ENCODE results near the gene SLC35B4. TPM values are rescaled to one million over a fixed set of nuclear protein-coding genes. Genes with fewer than 3 reads are reported as not detected.

The SLC35B4 gene
- total RNA-seq, 2 donors from 2014 or later = 15.1 to 18.3 TPM

DNA sequence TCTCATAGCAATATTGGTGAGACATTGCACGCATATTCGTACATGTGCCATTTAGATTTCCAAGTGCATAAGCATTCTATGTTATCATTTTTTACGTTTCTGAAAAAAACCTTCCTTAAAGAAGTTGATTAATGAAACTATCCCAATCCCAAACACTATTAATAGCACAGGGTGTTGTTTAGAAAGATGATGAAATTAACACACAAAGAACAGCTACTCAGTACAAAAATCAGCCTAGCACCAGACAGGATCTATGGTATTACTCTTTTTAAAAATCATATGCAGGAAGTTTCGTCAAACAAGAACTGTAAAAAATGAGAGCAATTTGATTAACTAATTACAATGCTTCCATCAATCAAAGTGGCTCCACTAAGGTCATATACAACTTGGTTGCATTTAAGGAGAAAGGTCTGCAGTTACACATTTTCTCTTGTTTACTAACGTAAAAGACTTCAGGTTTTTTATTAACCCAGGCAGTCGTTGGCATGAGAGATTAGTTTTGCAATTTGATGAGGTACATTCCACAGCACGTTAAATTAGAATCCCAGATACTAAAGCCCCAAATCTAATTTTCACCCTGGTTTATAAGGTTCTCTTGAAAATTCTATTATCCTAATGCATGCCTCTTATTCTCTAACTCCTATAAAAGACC, 38.1 kb downstream of the SLC35B4 start:
- Mint-ChIP-seq H3K4me3 (no peak overlapping the region), H3K4me1 (ENCODE audit: low read depth) (no peaks in the 10 kb centered on the region), H3K27ac (no peak overlapping the region), H3K27me3 (ENCODE audit: low read depth) (peaks cover 43% of the 10 kb centered on the region), H3K36me3 (ENCODE audit: insufficient read depth in 2 of 2) (no peaks in the 10 kb centered on the region), H3K9me3 (no peaks in the 10 kb centered on the region)
- DNase-seq (no peak), ATAC-seq (replicated peaks in 1 of 2) (no peak)

DNA sequence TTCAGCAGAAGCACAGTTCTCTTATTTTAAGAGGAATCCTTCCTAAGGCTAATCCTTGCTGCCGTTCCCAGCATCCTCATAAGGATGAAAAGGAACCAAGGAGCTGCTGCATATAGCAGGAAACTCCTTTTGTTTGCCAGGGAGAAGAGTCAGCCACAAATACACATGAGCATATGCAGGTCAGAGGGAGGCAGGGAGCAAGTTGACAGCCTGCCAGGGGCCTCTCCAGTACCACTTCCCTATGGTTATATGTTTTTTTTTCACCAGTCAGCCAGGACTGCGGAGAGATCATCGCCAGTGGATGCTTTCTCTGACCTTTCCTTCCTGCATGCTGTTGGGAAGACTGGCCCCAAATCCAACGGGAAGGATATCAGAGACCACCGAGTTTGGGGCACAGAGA, 39.8 kb downstream of the SLC35B4 start:
- Mint-ChIP-seq H3K9me3 (no peaks in the 10 kb centered on the region), H3K4me1 (ENCODE audit: low read depth) (no peaks in the 10 kb centered on the region), H3K36me3 (ENCODE audit: insufficient read depth in 2 of 2) (no peaks in the 10 kb centered on the region), H3K27me3 (ENCODE audit: low read depth) (peaks cover 50% of the 10 kb centered on the region), H3K27ac (no peak overlapping the region), H3K4me3 (no peak overlapping the region)
- DNase-seq (no peak), ATAC-seq (replicated peaks in 1 of 2) (no peak)

DNA sequence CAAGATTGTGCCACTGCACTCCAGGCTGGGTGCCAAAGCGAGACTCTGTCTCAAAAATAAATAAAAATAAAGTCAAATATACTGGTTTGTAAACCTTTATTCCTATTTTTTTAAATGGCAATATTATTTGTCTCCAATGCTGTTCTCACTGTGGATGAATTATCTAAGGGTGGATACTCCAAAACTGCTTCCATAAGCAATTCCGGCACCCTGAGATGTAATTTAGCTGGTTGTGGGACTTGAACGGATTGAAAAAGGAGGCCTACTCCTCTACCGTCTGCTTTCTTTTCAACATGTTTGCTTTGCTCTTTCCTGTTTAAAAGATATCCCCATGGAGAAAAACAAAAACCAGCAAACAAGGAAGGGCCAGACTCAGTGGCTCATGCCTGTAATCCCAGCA, 54.4 kb downstream of the SLC35B4 start:
- DNase-seq (no peak), ATAC-seq (replicated peaks in 1 of 2) (no peak)
- no peaks in the 10 kb centered on the region for H3K27me3 Mint-ChIP-seq (ENCODE audit: low read depth)
- H3K27ac Mint-ChIP-seq = no peak overlapping the region
- peaks cover 0 to 3% of the 10 kb centered on the region in 2 donors for H3K36me3 Mint-ChIP-seq (ENCODE audit: insufficient read depth in 2 of 2)
- H3K9me3 Mint-ChIP-seq = peaks cover 4 to 8% of the 10 kb centered on the region in 2 donors
- no peak overlapping the region for H3K4me3 Mint-ChIP-seq
- no peaks in the 10 kb centered on the region for H3K4me1 Mint-ChIP-seq (ENCODE audit: low read depth)

DNA sequence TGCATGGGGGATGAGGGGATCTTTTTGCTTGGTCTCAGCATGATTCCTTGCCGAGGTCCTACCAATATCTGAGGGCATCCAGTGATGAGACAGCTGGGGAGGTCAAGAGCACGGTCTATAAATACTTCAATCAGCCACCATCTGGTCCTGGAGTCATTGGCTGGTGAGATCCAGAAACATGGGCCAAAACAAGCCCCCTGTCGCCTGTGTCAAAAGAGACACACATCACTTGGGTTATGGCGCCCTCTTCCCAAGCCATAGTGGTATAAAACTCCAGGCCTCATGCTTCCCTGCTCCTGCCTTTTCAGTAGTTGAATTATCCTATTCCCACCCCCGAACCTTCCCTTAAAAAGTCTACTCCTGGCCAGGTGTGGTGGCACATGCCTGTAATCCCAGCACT, 60.9 kb downstream of the SLC35B4 start:
- Mint-ChIP-seq H3K4me3 (no peak overlapping the region), H3K4me1 (ENCODE audit: low read depth) (no peaks in the 10 kb centered on the region), H3K36me3 (ENCODE audit: insufficient read depth in 2 of 2) (peaks cover 0 to 1% of the 10 kb centered on the region in 2 donors), H3K27me3 (ENCODE audit: low read depth) (no peaks in the 10 kb centered on the region), H3K27ac (no peak overlapping the region), H3K9me3 (peaks cover 0 to 2% of the 10 kb centered on the region in 2 donors)
- no peak for DNase-seq
- no peak for ATAC-seq (replicated peaks in 1 of 2)

DNA sequence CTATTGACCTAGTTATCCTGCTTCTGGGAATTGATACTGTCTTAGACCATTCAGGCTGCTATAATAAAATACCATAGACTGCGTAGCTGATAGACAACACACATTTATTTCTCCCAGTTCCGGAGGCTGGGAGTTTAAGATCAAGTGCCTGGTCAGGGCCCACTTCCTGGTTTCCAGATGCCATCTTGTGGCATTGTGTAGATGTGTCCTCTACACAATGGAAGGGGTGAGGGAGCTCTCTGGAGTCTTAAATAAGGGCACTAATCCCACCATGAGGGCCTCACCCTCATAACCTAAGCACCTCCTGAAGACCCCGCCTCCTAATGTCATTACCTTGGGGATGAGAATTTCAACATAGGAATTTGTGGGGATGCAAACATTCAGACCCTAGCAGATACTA, 62.4 kb downstream of the SLC35B4 start:
- Mint-ChIP-seq H3K4me1 (ENCODE audit: low read depth) (no peaks in the 10 kb centered on the region), H3K9me3 (peaks cover 0 to 2% of the 10 kb centered on the region in 2 donors), H3K36me3 (ENCODE audit: insufficient read depth in 2 of 2) (peaks cover 0 to 1% of the 10 kb centered on the region in 2 donors), H3K27ac (no peak overlapping the region), H3K4me3 (no peak overlapping the region), H3K27me3 (ENCODE audit: low read depth) (no peaks in the 10 kb centered on the region)
- no peak for DNase-seq
- no peak for ATAC-seq (replicated peaks in 1 of 2)

DNA sequence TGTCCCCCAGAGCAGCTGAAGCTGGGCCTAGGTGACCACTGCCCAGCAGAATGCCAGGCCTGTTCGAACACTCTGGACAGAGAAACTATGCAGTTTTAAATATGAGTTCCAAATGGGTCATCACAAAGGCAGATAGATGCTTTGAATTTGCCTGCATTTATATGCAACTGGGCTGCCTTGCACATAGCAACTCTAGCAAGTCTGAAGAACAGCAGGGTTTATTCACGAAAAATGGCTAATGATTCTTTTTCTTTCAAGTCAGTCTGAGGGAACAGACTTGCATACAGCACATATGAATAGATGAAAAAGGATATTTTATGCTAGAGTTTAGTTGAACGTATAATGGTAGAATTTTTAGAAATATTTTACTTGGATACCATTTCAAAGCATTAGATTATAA, 68.5 kb downstream of the SLC35B4 start:
- no peak overlapping the region for H3K4me3 Mint-ChIP-seq
- no peak overlapping the region for H3K27ac Mint-ChIP-seq
- no peaks in the 10 kb centered on the region for H3K4me1 Mint-ChIP-seq (ENCODE audit: low read depth)
- ATAC-seq (replicated peaks in 1 of 2) (no peak), DNase-seq (no peak)
- H3K27me3 Mint-ChIP-seq (ENCODE audit: low read depth) = peaks cover 7% of the 10 kb centered on the region
- H3K36me3 Mint-ChIP-seq (ENCODE audit: insufficient read depth in 2 of 2) = peaks cover 0 to under 1% of the 10 kb centered on the region in 2 donors
- H3K9me3 Mint-ChIP-seq = peaks cover 0 to 2% of the 10 kb centered on the region in 2 donors

DNA sequence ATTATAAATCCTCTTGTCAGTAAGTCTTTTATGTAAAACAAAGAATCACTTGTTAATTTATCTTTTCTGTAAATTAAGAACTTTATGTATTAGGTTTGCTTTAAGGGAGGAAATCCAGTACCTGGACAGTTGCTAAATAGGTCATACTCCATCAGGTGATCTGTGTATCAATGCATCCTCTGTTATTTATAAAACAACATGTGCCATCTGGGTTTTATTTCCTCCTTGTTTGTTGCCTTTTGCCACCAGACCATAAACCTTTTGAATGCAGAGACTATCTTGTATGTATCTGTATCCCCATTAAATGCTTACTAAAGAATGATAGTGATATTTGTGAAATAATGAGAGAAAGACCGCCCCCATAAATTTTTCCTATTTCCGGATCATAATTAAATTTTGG, 70.0 kb downstream of the SLC35B4 start:
- H3K9me3 Mint-ChIP-seq = no peaks in the 10 kb centered on the region
- no peaks in the 10 kb centered on the region for H3K4me1 Mint-ChIP-seq (ENCODE audit: low read depth)
- no peak for DNase-seq
- peaks cover 7% of the 10 kb centered on the region for H3K27me3 Mint-ChIP-seq (ENCODE audit: low read depth)
- no peak for ATAC-seq (replicated peaks in 1 of 2)
- H3K36me3 Mint-ChIP-seq (ENCODE audit: insufficient read depth in 2 of 2) = no peaks in the 10 kb centered on the region
- no peak overlapping the region for H3K27ac Mint-ChIP-seq
- H3K4me3 Mint-ChIP-seq = no peak overlapping the region

DNA sequence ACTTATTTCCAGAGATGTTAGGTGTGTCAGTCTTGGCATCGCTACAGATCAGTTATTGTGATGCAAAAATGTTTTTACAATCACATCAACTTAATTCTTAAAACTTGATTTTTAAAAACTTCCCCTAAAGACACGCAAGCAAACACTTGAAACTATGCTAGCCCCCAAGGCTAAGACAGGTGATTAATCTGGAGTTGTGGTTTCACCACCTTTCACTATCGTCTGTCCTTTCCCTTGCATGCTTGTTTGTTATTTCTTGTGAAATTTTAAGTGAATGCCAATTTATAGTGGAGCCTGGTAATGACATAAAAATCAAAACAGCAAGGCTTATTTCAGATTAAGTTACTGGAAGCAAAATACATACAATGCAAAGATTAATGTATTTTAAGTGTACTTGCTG, 70.4 kb downstream of the SLC35B4 start:
- no peak overlapping the region for H3K27ac Mint-ChIP-seq
- no peak for DNase-seq
- H3K9me3 Mint-ChIP-seq = no peaks in the 10 kb centered on the region
- no peaks in the 10 kb centered on the region for H3K36me3 Mint-ChIP-seq (ENCODE audit: insufficient read depth in 2 of 2)
- no peak overlapping the region for H3K4me3 Mint-ChIP-seq
- no peak for ATAC-seq (replicated peaks in 1 of 2)
- no peaks in the 10 kb centered on the region for H3K4me1 Mint-ChIP-seq (ENCODE audit: low read depth)
- H3K27me3 Mint-ChIP-seq (ENCODE audit: low read depth) = peaks cover 7% of the 10 kb centered on the region

DNA sequence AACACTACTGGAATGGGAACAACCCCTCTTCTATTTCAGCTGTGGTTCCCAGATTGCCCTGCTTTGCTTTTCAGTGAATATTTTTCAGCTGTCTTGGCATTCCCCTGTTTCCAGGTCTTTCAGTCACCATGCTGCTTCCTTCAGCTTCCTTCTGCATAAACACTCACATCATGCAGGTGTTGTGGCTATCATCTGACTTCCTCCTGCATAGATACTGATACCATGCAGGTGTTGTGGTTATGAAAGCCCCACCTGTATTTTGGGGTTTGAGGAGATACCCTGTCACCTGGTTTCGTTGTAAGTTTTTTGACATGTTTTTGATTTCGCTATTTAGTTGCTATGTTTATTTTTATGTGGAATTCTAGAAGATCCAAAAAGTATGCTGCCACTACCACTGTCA, 71.5 kb downstream of the SLC35B4 start:
- H3K4me3 Mint-ChIP-seq = no peak overlapping the region
- H3K4me1 Mint-ChIP-seq (ENCODE audit: low read depth) = no peaks in the 10 kb centered on the region
- peaks cover under 1 to 3% of the 10 kb centered on the region in 2 donors for H3K9me3 Mint-ChIP-seq

More for the DNA sequence above, 71.5 kb downstream of the SLC35B4 start:
- no peak for DNase-seq
- Mint-ChIP-seq H3K27me3 (ENCODE audit: low read depth) (peaks cover 7% of the 10 kb centered on the region), H3K27ac (no peak overlapping the region), H3K36me3 (ENCODE audit: insufficient read depth in 2 of 2) (peaks cover 0 to 3% of the 10 kb centered on the region in 2 donors)
- ATAC-seq (replicated peaks in 1 of 2) = no peak

Other genes starting within 250 kb of the SLC35B4 start
- gene LRGUK, start 189.6 kb downstream of the SLC35B4 start, total RNA-seq = under 1 TPM; 0.14 to 0.19 TPM
- gene AKR1B1, start 142.2 kb upstream of the SLC35B4 start, total RNA-seq = 100 to 1,000 TPM in 1 of 2 donors, 10 to 100 TPM in 1; 95.1 to 117 TPM
- gene AKR1B10, start 210.6 kb upstream of the SLC35B4 start, total RNA-seq = not detected
- not detected for gene AKR1B15, start 232.2 kb upstream of the SLC35B4 start, total RNA-seq

Data from activated T-cell treated with anti-CD3 and anti-CD28 coated beads, Interleukin-2, amount 50 U/mL, for 72 hours (primary cell).